Measurements from ENCODE around the gene RPS6KA4. TPM values are rescaled to one million over a fixed set of nuclear protein-coding genes. Genes with fewer than 3 reads are reported as not detected.

Gene RPS6KA4
- total and polyA plus RNA-seq, 10 donors, result 18.8 to 47.5 (median 37.7) TPM

- peaks cover 0 to 25% (median 11%) of the 10 kb centered on the region in 6 donors for H3K4me1 ChIP-seq
- H3K27me3 ChIP-seq (replicated peaks in 1 of 7), result no peaks in the 10 kb centered on the region
- H3K27ac ChIP-seq, result no peak overlapping the region
- DNase-seq, result no peak
- TF ChIP-seq CTCF (IDR thresholded peaks at IDR 0.05 in 8 of 11, conservative IDR thresholded peaks at IDR 0.05 in 3 of 11) (no peak), POLR2AphosphoS5 (IDR thresholded peaks at IDR 0.05) (peak in 2 of 3 donors; percentile 31 to 43)
- 69 to 79% (median 76%) methylated on average over 16 to 18 of the region's 18 CpGs for WGBS, 5 donors
- H3K9me3 ChIP-seq, result no peaks in the 10 kb centered on the region
- H3K4me3 ChIP-seq, result no peak overlapping the region
- intact Hi-C loops (cut with DNase I; ENCODE audit: low total_unique reads), result no loop called here
- peaks cover 0 to 45% (median 32%) of the 10 kb centered on the region in 6 donors for H3K36me3 ChIP-seq
These were observed 14.0 kb downstream of the RPS6KA4 start for GRCh38 chr11:64372802-64373597.

DNA sequence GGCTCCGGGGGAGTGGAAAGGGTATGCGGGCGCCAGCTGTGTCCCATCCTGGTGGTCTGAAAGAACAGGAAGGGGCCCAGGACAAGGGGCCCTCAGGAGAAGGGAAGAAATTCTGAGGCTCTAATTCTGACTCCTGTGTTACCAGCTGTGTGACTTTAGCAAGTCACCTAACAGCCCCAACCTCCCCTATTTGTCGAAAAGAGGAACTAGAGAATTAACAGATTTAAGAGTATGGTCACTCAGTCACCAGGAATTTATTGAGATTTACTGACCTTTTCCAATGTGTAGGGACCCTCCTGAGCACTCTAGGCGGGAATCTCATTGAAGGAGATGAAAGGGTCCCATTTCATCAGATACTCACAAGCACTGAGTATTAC is 14.6 kb downstream of the RPS6KA4 start:
- 17 to 35% (median 29%) methylated on average over 5 of the region's 5 CpGs for WGBS, 5 donors
- Histone ChIP-seq H3K27ac (no peak overlapping the region), H3K27me3 (replicated peaks in 1 of 7) (no peaks in the 10 kb centered on the region), H3K4me3 (no peak overlapping the region), H3K4me1 (peaks cover 0 to 31% (median 13%) of the 10 kb centered on the region in 6 donors), H3K36me3 (peaks cover 0 to 40% (median 27%) of the 10 kb centered on the region in 6 donors), H3K9me3 (no peaks in the 10 kb centered on the region)
- no peak for DNase-seq
- TF ChIP-seq POLR2A (IDR thresholded peaks at IDR 0.05) (no peak), CTCF (IDR thresholded peaks at IDR 0.05 in 8 of 11, conservative IDR thresholded peaks at IDR 0.05 in 3 of 11) (no peak), POLR2AphosphoS5 (IDR thresholded peaks at IDR 0.05) (no peak)
- intact Hi-C loops (cut with DNase I; ENCODE audit: low total_unique reads), result no loop called here

- Histone ChIP-seq H3K27me3 (replicated peaks in 1 of 7) (no peaks in the 10 kb centered on the region), H3K4me3 (no peak overlapping the region), H3K36me3 (peaks cover 0 to 15% (median 5%) of the 10 kb centered on the region in 6 donors), H3K4me1 (peaks cover 0 to 27% (median 15%) of the 10 kb centered on the region in 6 donors), H3K9me3 (no peaks in the 10 kb centered on the region), H3K27ac (no peak overlapping the region)
- 88 to 100% (median 94%) methylated on average over 7 of the region's 7 CpGs for WGBS, 5 donors
- no peak for DNase-seq
- intact Hi-C loops (cut with DNase I; ENCODE audit: low total_unique reads), result no loop called here
- no peak for TF ChIP-seq CTCF (IDR thresholded peaks at IDR 0.05 in 8 of 11, conservative IDR thresholded peaks at IDR 0.05 in 3 of 11)
- no peak for TF ChIP-seq POLR2A (IDR thresholded peaks at IDR 0.05)
- TF ChIP-seq POLR2AphosphoS5 (IDR thresholded peaks at IDR 0.05), result no peak
These were observed 17.1 kb downstream of the RPS6KA4 start for GRCh38 chr11:64376071-64376470.

DNA sequence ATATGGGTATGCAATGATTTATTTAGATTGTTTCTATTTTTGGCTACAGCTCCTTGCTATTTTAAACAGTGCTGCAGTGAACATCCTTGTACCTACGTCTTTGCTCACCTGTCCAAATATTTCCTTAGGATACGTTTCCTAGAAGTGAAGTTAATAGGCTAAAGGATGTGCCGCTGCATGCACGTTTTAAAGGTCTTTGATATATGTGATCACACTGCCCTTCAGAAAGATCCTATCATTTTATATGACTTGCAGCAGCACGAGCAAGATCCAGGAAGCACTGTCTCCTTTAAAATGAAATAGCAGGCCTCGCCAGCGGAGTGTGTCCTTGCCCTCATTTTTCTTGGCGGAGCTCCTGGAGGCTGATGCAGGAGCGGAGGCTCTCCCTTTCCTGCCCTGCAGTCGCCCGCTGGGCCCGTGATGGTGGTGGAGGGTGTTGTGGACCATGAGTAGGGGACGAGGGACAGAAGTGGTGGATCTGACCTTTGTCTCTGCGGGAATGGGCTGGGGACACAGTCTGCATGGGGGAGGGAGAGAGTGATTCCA is 19.4 kb downstream of the RPS6KA4 start:
- no peaks in the 10 kb centered on the region for H3K9me3 ChIP-seq
- H3K36me3 ChIP-seq, result no peaks in the 10 kb centered on the region
- no peaks in the 10 kb centered on the region for H3K27me3 ChIP-seq (replicated peaks in 1 of 7)
- TF ChIP-seq POLR2A (IDR thresholded peaks at IDR 0.05), result no peak
- peak in 1 of 3 donors; percentile 60 for TF ChIP-seq POLR2AphosphoS5 (IDR thresholded peaks at IDR 0.05)
- peaks cover 0 to 16% (median 8%) of the 10 kb centered on the region in 6 donors for H3K4me1 ChIP-seq
- no peak overlapping the region for H3K27ac ChIP-seq
- DNase-seq, result no peak
- intact Hi-C loops (cut with DNase I; ENCODE audit: low total_unique reads), result no loop called here
- no peak overlapping the region for H3K4me3 ChIP-seq
- WGBS, 5 donors, result 45 to 75% (median 64%) methylated on average over 14 of the region's 14 CpGs
